Spinal cord (tissue), 10 donors: ENCODE results near the gene NUAK1. TPM values are rescaled to one million over a fixed set of nuclear protein-coding genes. Genes with fewer than 3 reads are reported as not detected.

Experiments used
- DNase-seq, 6 donors: peaks; one replicate each; pipeline versions ENCODE4 v3.0.0 to v3.0.0-alpha.2; 2013 to 2015; ENCODE audit warnings: low spot score in 6 of 6, low read depth in 4 of 6
- H3K27ac ChIP-seq: one replicate; pipeline ENCODE4 v1.5.1; 2013; ENCODE audit warnings: low read depth, low read length, control low read depth
- H3K27me3 ChIP-seq: one replicate; pipeline ENCODE4 v1.6.1; 2013; ENCODE audit warnings: low read length; ENCODE audit not compliant: control insufficient read depth, insufficient read depth
- H3K36me3 ChIP-seq: one replicate; pipeline ENCODE4 v1.6.1; 2013; ENCODE audit warnings: low read length; ENCODE audit not compliant: control insufficient read depth, insufficient read depth
- H3K4me1 ChIP-seq: one replicate; pipeline ENCODE4 v1.6.1; 2013; ENCODE audit warnings: low read length; ENCODE audit not compliant: control insufficient read depth, insufficient read depth
- H3K4me3 ChIP-seq: one replicate; pipeline ENCODE4 v1.5.1; 2013; ENCODE audit warnings: low read depth, low read length, control low read depth
- H3K9me3 ChIP-seq: one replicate; pipeline ENCODE4 v1.6.1; 2013; ENCODE audit warnings: low read length; ENCODE audit not compliant: control insufficient read depth, insufficient read depth
- WGBS: methylation state at CpG from one replicate; pipeline ENCODE4 v1.1.5; 2013; ENCODE audit warnings: missing lambda C conversion rate; ENCODE audit not compliant: insufficient coverage; 5-methylcytosine and 5-hydroxymethylcytosine counted together
- polyA plus RNA-seq, 2 donors: library from polyadenylated mRNA; unstranded; fragments of 120-200 nt; gene quantifications; one replicate each; pipeline ENCODE4 v1.2.1, GENCODE V29; 2013; ENCODE audit not compliant: insufficient read length in 2 of 2
- total RNA-seq, 2 donors: library from RNA; depleted of rRNA in 1 of 2; stranded (reverse); fragments of 120-200 nt in 1 of 2; fragments of >200 nt in 1 of 2; gene quantifications; one replicate each; pipeline versions ENCODE4 v1.2.3 to v1.2.4, GENCODE V29; 2013 to 2014
- donor health status: healthy.

Gene NUAK1
- total and polyA plus RNA-seq, 4 donors: 20.1 to 57.9 (median 31.9) TPM

- no peak overlapping the region for H3K27ac ChIP-seq
- no peaks in the 10 kb centered on the region for H3K36me3 ChIP-seq
- DNase-seq: no peak
- no peaks in the 10 kb centered on the region for H3K4me1 ChIP-seq
- no peaks in the 10 kb centered on the region for H3K27me3 ChIP-seq
- WGBS: no CpG with 5 or more reads among the region's 5 CpGs
- no peak overlapping the region for H3K4me3 ChIP-seq
- H3K9me3 ChIP-seq: no peaks in the 10 kb centered on the region
Measured at GRCh38 chr12:106174876-106175275, 36.1 kb upstream of the NUAK1 start.

GRCh38 chr12:106173442-106173841, 34.7 kb upstream of the NUAK1 start:
- Histone ChIP-seq H3K9me3 (no peaks in the 10 kb centered on the region), H3K36me3 (no peaks in the 10 kb centered on the region), H3K27ac (no peak overlapping the region), H3K27me3 (no peaks in the 10 kb centered on the region), H3K4me3 (no peak overlapping the region), H3K4me1 (no peaks in the 10 kb centered on the region)
- no peak for DNase-seq
- WGBS: no CpG with 5 or more reads among the region's 1 CpG

DNA sequence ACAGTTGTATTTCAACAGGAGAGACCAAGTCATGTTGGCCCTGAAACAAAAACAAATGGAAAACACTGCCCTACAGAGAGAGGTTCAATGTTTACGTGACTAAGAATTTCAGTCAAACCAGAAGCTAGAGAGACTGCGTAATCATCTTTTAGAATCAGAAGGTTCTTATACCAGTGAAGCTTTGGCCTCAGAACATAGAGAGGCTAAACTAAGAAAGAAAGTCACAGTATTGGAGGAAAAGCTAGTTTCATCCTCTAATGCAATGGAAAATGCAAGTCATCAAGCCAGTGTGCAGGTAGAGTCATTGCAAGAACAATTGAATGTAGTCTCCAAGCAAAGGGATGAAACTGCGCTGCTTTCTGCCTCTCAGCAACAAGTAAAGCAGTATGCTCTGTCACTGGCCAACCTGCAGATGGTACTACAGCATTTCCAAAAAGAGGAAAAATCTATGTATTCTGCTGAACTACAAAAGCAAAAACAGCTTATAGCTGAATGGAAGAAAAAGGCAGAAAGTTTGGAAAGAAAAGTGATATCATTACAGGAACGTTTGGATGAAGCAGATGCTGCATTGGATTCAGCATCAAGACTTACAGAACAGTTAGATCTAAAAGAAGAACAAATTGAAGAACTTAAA, 32.5 kb upstream of the NUAK1 start:
- H3K27me3 ChIP-seq: no peaks in the 10 kb centered on the region
- WGBS: 83% methylated on average over 2 of the region's 4 CpGs
- peak in 2 of 6 donors; percentile 54 to 57 for DNase-seq
- no peaks in the 10 kb centered on the region for H3K36me3 ChIP-seq
- H3K9me3 ChIP-seq: no peaks in the 10 kb centered on the region
- H3K27ac ChIP-seq: no peak overlapping the region
- no peak overlapping the region for H3K4me3 ChIP-seq
- H3K4me1 ChIP-seq: no peaks in the 10 kb centered on the region

DNA sequence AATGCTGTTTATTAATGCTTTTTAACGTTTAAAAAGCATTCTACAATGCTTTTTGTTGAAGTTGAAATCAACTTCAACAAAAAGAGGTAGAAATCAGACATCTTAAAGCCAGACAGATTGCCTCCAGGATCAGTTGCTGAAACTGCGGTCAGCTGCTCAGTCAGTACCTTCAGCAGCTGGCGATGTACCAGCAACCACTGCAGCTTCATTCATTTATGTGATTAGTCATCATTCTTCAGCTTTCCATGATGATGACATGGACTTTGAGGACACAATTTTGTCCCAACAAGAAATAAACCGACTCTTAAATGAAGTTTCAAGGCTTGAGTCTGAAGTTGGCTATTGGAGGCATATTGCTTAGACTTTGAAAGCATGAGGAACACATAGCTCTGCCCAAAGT, 31.5 kb upstream of the NUAK1 start:
- no peak overlapping the region for H3K4me3 ChIP-seq
- H3K27me3 ChIP-seq: no peaks in the 10 kb centered on the region
- H3K4me1 ChIP-seq: no peaks in the 10 kb centered on the region
- no peaks in the 10 kb centered on the region for H3K9me3 ChIP-seq
- H3K36me3 ChIP-seq: no peaks in the 10 kb centered on the region
- WGBS: 89% methylated on average over 3 of the region's 4 CpGs
- no peak overlapping the region for H3K27ac ChIP-seq
- no peak for DNase-seq

DNA sequence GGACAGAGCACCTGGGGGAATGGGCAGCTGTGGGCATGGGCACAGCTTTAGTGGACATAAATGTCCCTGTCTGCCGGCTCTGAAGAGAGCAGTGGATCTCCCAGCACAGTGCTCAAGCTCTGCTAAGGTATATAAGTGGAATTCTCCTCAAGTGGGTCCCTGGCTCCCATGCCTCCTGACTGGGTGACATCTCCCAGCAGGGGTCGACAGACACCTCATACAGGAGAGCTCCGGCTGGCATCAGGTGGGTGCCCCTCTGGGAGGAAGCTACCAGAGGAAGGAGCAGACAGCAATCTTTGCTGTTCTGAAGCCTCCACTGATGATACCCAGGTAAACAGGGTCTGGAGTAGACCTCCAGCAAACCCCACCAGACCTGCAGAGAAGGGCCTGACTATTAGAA, 25.0 kb upstream of the NUAK1 start:
- Histone ChIP-seq H3K36me3 (no peaks in the 10 kb centered on the region), H3K27ac (no peak overlapping the region), H3K9me3 (peaks cover 2% of the 10 kb centered on the region), H3K27me3 (no peaks in the 10 kb centered on the region), H3K4me1 (no peaks in the 10 kb centered on the region), H3K4me3 (no peak overlapping the region)
- DNase-seq: no peak
- no CpG with 5 or more reads among the region's 3 CpGs for WGBS

DNA sequence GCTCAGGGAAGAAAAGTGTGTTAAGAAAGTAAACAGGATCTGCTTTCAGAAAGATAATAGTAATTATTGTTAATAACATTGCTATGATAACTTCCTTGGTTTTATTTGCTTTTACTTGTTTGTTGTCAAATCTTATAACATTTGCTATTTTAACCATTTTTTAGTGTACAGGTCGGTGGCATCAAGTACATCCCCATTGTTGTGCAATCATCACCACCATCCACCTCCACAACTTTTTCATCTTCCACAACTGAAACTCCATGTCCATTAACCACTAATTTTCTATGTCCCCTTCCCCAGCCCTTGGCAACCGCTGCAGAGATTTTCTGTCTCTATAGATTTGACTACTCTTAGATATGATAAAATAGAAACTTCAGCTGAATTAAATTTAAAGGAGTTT, 22.7 kb upstream of the NUAK1 start:
- H3K36me3 ChIP-seq: no peaks in the 10 kb centered on the region
- WGBS: 100% methylated on average over 1 of the region's 2 CpGs
- H3K4me1 ChIP-seq: no peaks in the 10 kb centered on the region
- H3K4me3 ChIP-seq: no peak overlapping the region
- no peaks in the 10 kb centered on the region for H3K27me3 ChIP-seq
- peaks cover 2% of the 10 kb centered on the region for H3K9me3 ChIP-seq
- DNase-seq: no peak
- H3K27ac ChIP-seq: no peak overlapping the region

GRCh38 chr12:106160915-106161314, 22.2 kb upstream of the NUAK1 start:
- Histone ChIP-seq H3K9me3 (peaks cover 2% of the 10 kb centered on the region), H3K27ac (no peak overlapping the region), H3K27me3 (no peaks in the 10 kb centered on the region), H3K4me1 (no peaks in the 10 kb centered on the region), H3K36me3 (no peaks in the 10 kb centered on the region), H3K4me3 (no peak overlapping the region)
- DNase-seq: no peak
- no CpG with 5 or more reads among the region's 1 CpG for WGBS

DNA sequence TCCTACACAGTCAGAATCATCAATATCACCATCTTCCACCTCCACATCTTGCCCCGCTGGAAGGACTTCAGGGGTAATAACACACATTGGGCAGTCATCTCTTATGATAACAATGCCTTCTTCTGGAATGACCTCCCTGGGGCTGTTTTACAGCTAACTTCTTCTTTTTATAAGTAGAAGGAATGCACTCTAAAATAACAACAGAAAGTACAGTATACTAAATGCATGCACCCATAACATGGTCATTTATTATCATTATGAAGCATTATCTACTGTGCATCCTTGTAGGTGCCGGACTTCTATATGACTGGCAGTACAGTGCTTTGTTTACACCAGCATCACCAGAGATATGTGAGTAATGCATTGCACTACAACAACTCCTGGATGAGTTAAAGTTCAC, 19.0 kb upstream of the NUAK1 start:
- no peak overlapping the region for H3K4me3 ChIP-seq
- no peaks in the 10 kb centered on the region for H3K4me1 ChIP-seq
- H3K9me3 ChIP-seq: peaks cover 2% of the 10 kb centered on the region
- no peaks in the 10 kb centered on the region for H3K36me3 ChIP-seq
- DNase-seq: no peak
- WGBS: 88% methylated on average over 1 of the region's 2 CpGs
- H3K27me3 ChIP-seq: no peaks in the 10 kb centered on the region
- no peak overlapping the region for H3K27ac ChIP-seq

- H3K4me3 ChIP-seq: no peak overlapping the region
- H3K9me3 ChIP-seq: no peaks in the 10 kb centered on the region
- H3K4me1 ChIP-seq: no peaks in the 10 kb centered on the region
- no peaks in the 10 kb centered on the region for H3K27me3 ChIP-seq
- WGBS: no CpG with 5 or more reads among the region's 3 CpGs
- H3K27ac ChIP-seq: no peak overlapping the region
- no peaks in the 10 kb centered on the region for H3K36me3 ChIP-seq
- DNase-seq: peak in 1 of 6 donors; percentile 9
Measured at GRCh38 chr12:106154751-106155273, 16.1 kb upstream of the NUAK1 start.

GRCh38 chr12:106152334-106152733, 13.6 kb upstream of the NUAK1 start:
- no peaks in the 10 kb centered on the region for H3K9me3 ChIP-seq
- no peaks in the 10 kb centered on the region for H3K36me3 ChIP-seq
- 88% methylated on average over 2 of the region's 4 CpGs for WGBS
- DNase-seq: no peak
- H3K27ac ChIP-seq: no peak overlapping the region
- H3K4me1 ChIP-seq: peaks cover 5% of the 10 kb centered on the region
- H3K27me3 ChIP-seq: no peaks in the 10 kb centered on the region
- no peak overlapping the region for H3K4me3 ChIP-seq
